Esophagus (tissue), 2 donors: ENCODE data around the gene TBL2. TPM values are rescaled to one million over a fixed set of nuclear protein-coding genes. Genes with fewer than 3 reads are reported as not detected.

ENCODE experiments used
- H3K27ac ChIP-seq, 2 donors: one replicate each; pipeline ENCODE4 v1.5.1; 2013; ENCODE audit warnings: low read depth in 2 of 2, mild to moderate bottlenecking in 2 of 2, inconsistent platforms in 1 of 2, low read length in 1 of 2, moderate library complexity in 1 of 2
- H3K27me3 ChIP-seq, 2 donors: one replicate each; pipeline ENCODE4 v1.6.1; 2013; ENCODE audit warnings: low read length in 2 of 2, control low read depth in 1 of 2, mild to moderate bottlenecking in 1 of 2; ENCODE audit not compliant: insufficient read depth in 2 of 2, control insufficient read depth in 1 of 2
- H3K36me3 ChIP-seq, 2 donors: one replicate each; pipeline ENCODE4 v1.6.1; 2013; ENCODE audit warnings: low read length in 1 of 2; ENCODE audit not compliant: control insufficient read depth in 2 of 2, insufficient read depth in 2 of 2
- H3K4me1 ChIP-seq, 2 donors: one replicate each; pipeline ENCODE4 v1.6.1; 2013; ENCODE audit warnings: low read length in 1 of 2; ENCODE audit not compliant: control insufficient read depth in 2 of 2, insufficient read depth in 2 of 2
- H3K4me3 ChIP-seq, 2 donors: one replicate each; pipeline ENCODE4 v1.5.1; 2013; ENCODE audit warnings: low read length in 2 of 2, mild to moderate bottlenecking in 2 of 2, low read depth in 1 of 2, moderate library complexity in 1 of 2
- H3K9me3 ChIP-seq, 2 donors: one replicate each; pipeline ENCODE4 v1.6.1; 2013; ENCODE audit warnings: mild to moderate bottlenecking in 2 of 2, low read depth in 1 of 2, low read length in 1 of 2, moderate library complexity in 1 of 2; ENCODE audit not compliant: control insufficient read depth in 2 of 2, insufficient read depth in 1 of 2
- WGBS, 2 donors: extraction: QIAGEN DNeasy Blood & Tissue Kit; methylation state at CpG; one replicate each; pipeline ENCODE4 v1.1.7; 2013; 5-methylcytosine and 5-hydroxymethylcytosine counted together
- polyA plus RNA-seq, 2 donors: library from polyadenylated mRNA; stranded (reverse); fragments of 200-250 nt; gene quantifications; one replicate each; pipeline ENCODE4 v1.2.3, GENCODE V29; 2013
- donor health status: healthy with polysubstance abuse.
- donor health status: Bipolar disorder and iron deficiency.

The TBL2 gene
- polyA plus RNA-seq, 2 donors: 7.6 to 13.7 TPM

DNA sequence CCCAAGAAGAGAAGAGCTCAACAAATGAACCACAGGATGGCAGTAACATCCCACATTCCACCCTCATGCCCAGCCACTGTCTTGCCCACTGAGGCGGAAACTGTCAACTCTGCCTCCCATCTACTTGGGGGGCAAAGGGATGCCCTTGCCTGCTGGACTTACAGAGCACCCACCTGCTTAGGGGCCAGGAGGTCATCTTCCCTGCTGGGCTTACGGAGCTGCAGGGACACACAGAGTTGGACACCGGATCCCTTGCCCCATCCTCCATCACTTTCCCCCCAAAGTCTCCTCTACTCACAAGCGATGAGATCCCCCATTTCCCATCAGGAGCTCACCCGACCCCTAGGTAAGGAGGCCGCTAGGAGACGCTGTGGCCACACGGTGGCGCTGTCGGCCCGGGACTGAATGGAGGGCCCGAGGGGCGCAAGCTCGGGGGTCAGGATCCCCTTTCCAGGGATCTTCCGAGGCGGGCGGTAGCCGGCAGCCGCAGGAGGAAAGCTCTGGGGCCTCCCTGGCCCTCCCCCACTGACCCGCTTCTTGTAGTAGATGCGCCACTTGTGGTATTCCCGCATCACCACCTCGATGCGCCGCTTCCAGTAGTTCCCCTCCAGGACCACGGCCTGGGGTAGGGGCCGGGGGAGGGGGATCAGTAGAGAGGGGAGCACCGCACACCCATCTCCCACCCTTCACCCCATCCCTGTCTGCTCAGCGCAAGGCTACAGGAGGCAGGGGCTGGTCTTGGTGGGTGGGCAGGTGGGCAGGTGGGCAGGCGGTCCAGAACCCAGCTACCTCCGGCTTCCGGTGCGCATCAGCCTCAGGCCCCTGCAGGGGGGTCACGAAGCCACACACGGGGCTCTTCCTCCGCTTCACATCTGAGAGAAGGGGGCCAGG lies 28.7 kb upstream of the TBL2 start:
- Histone ChIP-seq H3K4me1 (no peaks in the 10 kb centered on the region), H3K36me3 (no peaks in the 10 kb centered on the region), H3K4me3 (no peak overlapping the region), H3K9me3 (no peaks in the 10 kb centered on the region), H3K27ac (no peak overlapping the region), H3K27me3 (no peaks in the 10 kb centered on the region)
- WGBS, 2 donors: 21 to 22% methylated on average over 31 to 36 of the region's 36 CpGs

DNA sequence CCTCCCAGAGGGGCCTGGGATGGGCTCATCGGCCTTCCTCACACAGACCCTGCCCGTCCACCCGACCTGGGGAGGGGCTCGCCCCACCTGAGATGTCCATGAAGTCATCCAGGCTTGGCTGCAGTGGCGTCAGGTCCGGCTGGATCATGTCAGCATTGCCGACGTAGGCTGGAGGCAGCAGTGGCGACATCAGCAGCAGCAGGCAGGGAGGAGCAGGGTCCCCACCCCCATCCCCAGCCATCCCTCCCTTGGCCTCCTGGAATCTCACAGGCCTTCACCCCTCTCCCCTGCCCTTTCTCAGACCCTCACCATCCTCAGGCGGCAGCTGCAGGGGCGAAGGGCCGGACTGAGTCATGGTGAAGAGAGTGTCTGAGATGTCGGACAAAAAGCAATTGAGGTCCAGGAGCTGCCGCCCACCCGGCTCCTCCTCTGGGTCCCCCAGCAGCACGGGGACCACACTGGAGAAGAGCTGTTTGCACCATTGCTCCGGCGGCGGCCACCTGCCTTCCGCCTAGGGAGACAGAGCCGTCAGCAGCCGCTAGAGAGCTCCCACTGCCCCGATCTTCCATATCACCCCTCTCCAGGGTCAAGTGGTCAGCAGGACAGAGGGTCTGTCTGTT lies 27.3 kb upstream of the TBL2 start:
- Histone ChIP-seq H3K27me3 (no peaks in the 10 kb centered on the region), H3K4me1 (no peaks in the 10 kb centered on the region)
- WGBS, 2 donors: 77 to 80% methylated on average over 23 of the region's 23 CpGs

DNA sequence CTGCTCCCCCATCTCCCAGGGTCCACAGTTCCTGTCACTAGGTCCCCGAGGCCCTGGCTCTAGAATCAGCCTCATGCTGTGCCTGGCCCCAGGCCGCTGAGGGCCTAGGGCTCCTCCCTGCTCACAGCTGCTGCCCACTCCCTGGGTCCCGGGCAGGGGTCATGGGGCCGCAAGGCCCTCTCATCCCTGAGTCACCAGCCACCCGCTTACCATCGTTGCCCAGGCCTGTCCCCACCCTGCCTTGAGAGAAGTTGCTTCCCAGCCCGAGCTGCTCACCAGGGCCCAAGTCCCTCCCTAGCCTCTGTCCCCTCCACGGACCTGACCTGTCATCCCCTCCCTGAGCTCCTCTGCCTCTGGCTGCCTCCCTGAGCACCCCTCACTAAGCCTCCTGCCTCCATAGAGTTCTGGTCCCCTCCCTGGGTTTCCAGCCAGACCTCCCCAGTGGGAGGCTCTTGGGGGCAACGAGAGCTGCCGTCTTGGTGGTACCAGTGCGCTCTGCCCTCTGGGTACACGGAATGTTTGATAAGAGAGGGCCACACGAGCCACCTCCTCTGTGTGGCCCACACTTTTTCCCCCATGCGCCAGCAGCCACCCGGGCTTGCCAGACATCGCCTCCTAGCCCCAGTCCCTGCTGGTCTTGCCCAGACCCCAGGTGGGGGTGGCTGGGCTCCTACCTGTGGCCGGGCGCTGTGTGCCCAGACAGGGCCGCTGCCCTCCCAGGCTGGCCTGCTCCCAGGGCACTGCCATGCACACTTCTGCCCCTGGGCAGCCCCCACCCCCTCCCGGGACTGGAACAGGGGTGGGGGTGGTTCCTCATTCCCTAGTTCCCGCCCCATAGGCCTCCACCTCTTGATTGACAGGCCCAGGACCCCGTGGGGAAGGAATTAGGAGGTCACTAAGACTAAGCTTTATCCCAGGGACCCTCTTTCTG lies 24.6 kb upstream of the TBL2 start:
- H3K27ac ChIP-seq: no peak overlapping the region
- no peaks in the 10 kb centered on the region for H3K9me3 ChIP-seq
- H3K27me3 ChIP-seq: no peaks in the 10 kb centered on the region
- H3K4me1 ChIP-seq: no peaks in the 10 kb centered on the region
- H3K4me3 ChIP-seq: no peak overlapping the region
- no peaks in the 10 kb centered on the region for H3K36me3 ChIP-seq
- 56 to 60% methylated on average over 21 to 22 of the region's 22 CpGs for WGBS, 2 donors

More for the DNA sequence above, 27.3 kb upstream of the TBL2 start:
- H3K27ac ChIP-seq: no peak overlapping the region
- H3K4me3 ChIP-seq: no peak overlapping the region
- H3K36me3 ChIP-seq: no peaks in the 10 kb centered on the region
- H3K9me3 ChIP-seq: no peaks in the 10 kb centered on the region

DNA sequence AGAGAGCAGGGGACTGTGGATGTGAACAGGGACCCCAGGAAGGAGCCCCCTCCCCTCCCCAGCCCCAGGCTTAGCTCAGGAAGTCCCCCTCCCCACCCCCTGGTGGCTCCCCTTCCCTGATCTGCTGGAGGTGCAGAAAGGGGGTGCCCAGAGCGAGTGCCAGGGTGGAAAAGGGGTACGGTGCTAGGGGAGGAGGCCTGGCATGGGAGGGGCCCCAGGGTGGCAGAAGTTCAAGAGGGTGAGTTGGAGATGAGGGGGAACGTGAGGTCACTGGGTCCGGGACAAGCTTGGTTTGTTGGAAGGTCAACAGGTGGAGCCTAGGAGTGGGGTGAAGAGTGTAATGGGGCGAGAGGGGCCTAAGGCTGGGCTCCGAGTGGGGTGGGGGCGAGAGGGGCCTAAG lies 21.5 kb upstream of the TBL2 start:
- H3K9me3 ChIP-seq: no peaks in the 10 kb centered on the region
- WGBS, 2 donors: 57 to 58% methylated on average over 7 of the region's 7 CpGs
- H3K27ac ChIP-seq: no peak overlapping the region
- H3K4me3 ChIP-seq: no peak overlapping the region
- H3K27me3 ChIP-seq: no peaks in the 10 kb centered on the region
- no peaks in the 10 kb centered on the region for H3K4me1 ChIP-seq
- H3K36me3 ChIP-seq: no peaks in the 10 kb centered on the region

DNA sequence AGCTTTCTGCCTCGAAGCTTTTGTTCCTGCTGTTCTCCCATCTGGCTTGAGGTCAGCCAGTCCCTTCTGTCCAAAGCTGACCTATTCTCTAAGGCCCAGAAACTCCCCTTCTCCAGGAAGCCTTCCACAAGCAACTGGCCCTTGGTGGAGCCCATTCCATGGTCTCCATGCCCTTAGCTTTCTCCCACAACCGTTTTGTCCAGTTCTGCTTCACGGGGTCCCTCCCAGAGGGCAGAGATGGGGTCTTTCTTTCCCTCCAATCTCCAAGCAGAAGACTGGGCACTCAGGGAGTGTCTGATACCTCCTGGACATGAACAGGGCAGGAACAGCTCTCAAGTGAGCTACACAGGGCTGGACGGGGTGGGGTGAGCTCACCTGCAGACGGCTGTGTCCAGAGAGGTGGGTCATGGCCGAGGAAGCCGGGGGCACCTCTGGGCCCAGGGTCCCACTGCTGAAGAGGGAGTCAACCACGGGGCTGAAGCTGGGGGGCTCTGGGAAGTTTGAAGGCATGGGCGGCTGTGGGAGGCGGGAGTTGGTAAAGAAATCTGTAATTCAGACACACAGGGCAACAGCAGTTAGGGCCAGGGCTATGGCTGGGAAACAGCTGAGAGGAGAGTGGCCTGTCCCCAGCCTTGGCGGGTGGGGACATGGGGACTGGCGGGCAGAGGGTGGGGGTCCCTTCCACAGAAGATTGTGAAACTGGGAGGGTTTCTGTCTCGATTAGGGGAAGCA lies 20.9 kb upstream of the TBL2 start:
- 75 to 76% methylated on average over 13 of the region's 13 CpGs for WGBS, 2 donors

GRCh38 chr7:73597978-73598782 lies 19.8 kb upstream of the TBL2 start:
- H3K27me3 ChIP-seq: no peaks in the 10 kb centered on the region
- WGBS, 2 donors: 88 to 91% methylated on average over 5 of the region's 5 CpGs
- H3K27ac ChIP-seq: no peak overlapping the region
- H3K4me1 ChIP-seq: no peaks in the 10 kb centered on the region
- H3K4me3 ChIP-seq: no peak overlapping the region
- H3K9me3 ChIP-seq: no peaks in the 10 kb centered on the region
- no peaks in the 10 kb centered on the region for H3K36me3 ChIP-seq

More for the DNA sequence above, 20.9 kb upstream of the TBL2 start:
- H3K9me3 ChIP-seq: no peaks in the 10 kb centered on the region
- H3K4me1 ChIP-seq: no peaks in the 10 kb centered on the region
- no peaks in the 10 kb centered on the region for H3K36me3 ChIP-seq
- no peaks in the 10 kb centered on the region for H3K27me3 ChIP-seq
- no peak overlapping the region for H3K4me3 ChIP-seq
- H3K27ac ChIP-seq: no peak overlapping the region

GRCh38 chr7:73596191-73597065 lies 18.0 kb upstream of the TBL2 start:
- Histone ChIP-seq H3K27ac (no peak overlapping the region), H3K4me3 (no peak overlapping the region), H3K36me3 (no peaks in the 10 kb centered on the region), H3K9me3 (no peaks in the 10 kb centered on the region), H3K27me3 (no peaks in the 10 kb centered on the region), H3K4me1 (no peaks in the 10 kb centered on the region)
- WGBS, 2 donors: 71 to 77% methylated on average over 33 to 37 of the region's 37 CpGs

GRCh38 chr7:73595358-73595757 lies 17.0 kb upstream of the TBL2 start:
- Histone ChIP-seq H3K9me3 (no peaks in the 10 kb centered on the region), H3K4me3 (no peak overlapping the region), H3K4me1 (no peaks in the 10 kb centered on the region), H3K27ac (no peak overlapping the region), H3K36me3 (no peaks in the 10 kb centered on the region), H3K27me3 (no peaks in the 10 kb centered on the region)
- WGBS, 2 donors: 86 to 88% methylated on average over 9 of the region's 9 CpGs
